ENCODE measurements around the gene DDX49. TPM values are rescaled to one million over a fixed set of nuclear protein-coding genes. Genes with fewer than 3 reads are reported as not detected.

DDX49 gene
- total RNA-seq, 1 experiment from 2014 or later: 51.9 TPM

DNA sequence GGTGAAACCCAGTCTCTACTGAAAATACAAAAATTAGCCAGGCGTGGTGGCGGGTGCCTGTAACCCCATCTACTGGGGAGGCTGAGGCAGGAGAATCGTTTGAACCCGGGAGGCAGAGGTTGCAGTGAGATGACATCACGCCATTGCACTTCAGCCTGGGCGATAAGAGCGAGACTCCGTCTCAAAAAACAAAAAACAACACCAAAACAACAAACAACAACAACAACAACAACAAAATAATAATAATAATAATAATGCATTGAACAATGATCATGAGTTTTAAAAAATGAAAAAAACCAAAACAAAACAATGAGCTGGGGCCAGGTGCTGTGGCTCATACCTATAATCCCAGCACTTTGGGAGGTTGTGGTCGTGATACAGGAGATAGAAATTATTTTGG, 44.6 kb downstream of the DDX49 start:
- peaks cover 14 to 18% of the 10 kb centered on the region in 2 experiments for H3K4me1 ChIP-seq (ENCODE audit: control insufficient read depth in 1 of 2, insufficient read depth in 2 of 2, low read length in 2 of 2)
- H3K9ac ChIP-seq (ENCODE audit: low read length): no peak overlapping the region
- ChIA-PET RAD21 (ENCODE audit: low non-redundant PET in 1 of 2, low total read pairs in 2 of 2, uncharacterized antibody in 2 of 2, unreplicated experiment in 2 of 2) (no interaction called here), CTCF (no interaction called here), POLR2A (no interaction called here)
- no peak overlapping the region for H2AFZ ChIP-seq (ENCODE audit: low read depth, low read length, poor library complexity, severe bottlenecking)
- H3K9me3 ChIP-seq (ENCODE audit: control insufficient read depth in 1 of 2, insufficient read depth in 1 of 2, low read depth in 1 of 2, low read length in 2 of 2): no peaks in the 10 kb centered on the region
- no peaks in the 10 kb centered on the region for H3K79me2 ChIP-seq (ENCODE audit: insufficient read depth, low read length)
- H3K4me3 ChIP-seq (replicated peaks in 1 of 2; ENCODE audit: low read depth in 1 of 2, low read length in 2 of 2): no peak overlapping the region
- no peak overlapping the region for H3K27ac ChIP-seq (ENCODE audit: low read depth, low read length)
- H4K20me1 ChIP-seq (ENCODE audit: insufficient read depth): no peaks in the 10 kb centered on the region
- intact Hi-C loops (cut with micrococcal nuclease): no loop called here
- no TSS peak for BruUV-seq (replicated peaks)
- no peak for TF ChIP-seq ELF1 (IDR thresholded peaks at IDR 0.05; ENCODE audit: borderline replicate concordance, low read depth)
- no peak for TF ChIP-seq SIN3A (IDR thresholded peaks at IDR 0.05; ENCODE audit: low read depth)
- TF ChIP-seq ZNF274 (IDR thresholded peaks at IDR 0.05; ENCODE audit: low read depth, low read length): no peak
- no peak for TF ChIP-seq JUND (IDR thresholded peaks at IDR 0.05)
- H3K4me2 ChIP-seq (ENCODE audit: low read length): no peak overlapping the region
- no peaks in the 10 kb centered on the region for H3K27me3 ChIP-seq (ENCODE audit: insufficient read depth, low read length)
- no peaks in the 10 kb centered on the region for H3K9me2 ChIP-seq (ENCODE audit: insufficient read depth)
- DNase-seq (ENCODE audit: low read depth, low spot score) (no peak), ATAC-seq (no peak)
- no peaks in the 10 kb centered on the region for H3K36me3 ChIP-seq (ENCODE audit: control insufficient read depth in 1 of 2, insufficient read depth in 2 of 2, low read length in 2 of 2)

- ATAC-seq: no peak
- no peaks in the 10 kb centered on the region for H4K20me1 ChIP-seq (ENCODE audit: insufficient read depth)
- H3K79me2 ChIP-seq (ENCODE audit: insufficient read depth, low read length): no peaks in the 10 kb centered on the region
- TF ChIP-seq EGR1 (IDR thresholded peaks at IDR 0.05; ENCODE audit: low read depth): no peak
- no peak for TF ChIP-seq SIN3A (IDR thresholded peaks at IDR 0.05; ENCODE audit: low read depth)
- no peak for TF ChIP-seq MAX (IDR thresholded peaks at IDR 0.05)
- no peak for TF ChIP-seq SRF (IDR thresholded peaks at IDR 0.05; ENCODE audit: low read depth)
- no peak for TF ChIP-seq CEBPB (IDR thresholded peaks at IDR 0.05; ENCODE audit: low read depth)
- no peak for TF ChIP-seq RAD21 (IDR thresholded peaks at IDR 0.05; ENCODE audit: low read depth)
- H3K4me1 ChIP-seq (ENCODE audit: control insufficient read depth in 1 of 2, insufficient read depth in 2 of 2, low read length in 2 of 2): peaks cover 33 to 34% of the 10 kb centered on the region in 2 experiments
- H3K27ac ChIP-seq (ENCODE audit: low read depth, low read length): no peak overlapping the region
- POLR2A ChIA-PET: no interaction called here
- H3K4me3 ChIP-seq (replicated peaks in 1 of 2; ENCODE audit: low read depth in 1 of 2, low read length in 2 of 2): no peak overlapping the region
- BruUV-seq (replicated peaks): no TSS peak
- no peak overlapping the region for H3K9ac ChIP-seq (ENCODE audit: low read length)
- H3K4me2 ChIP-seq (ENCODE audit: low read length): no peak overlapping the region
- CTCF ChIA-PET: interaction anchor here (1.2 kb wide), 1 partner anchor 578 kb away, joined by 4 read pairs; no protein-coding TSS in a partner anchor
- no peak overlapping the region for H2AFZ ChIP-seq (ENCODE audit: low read depth, low read length, poor library complexity, severe bottlenecking)
- no peaks in the 10 kb centered on the region for H3K9me3 ChIP-seq (ENCODE audit: control insufficient read depth in 1 of 2, insufficient read depth in 1 of 2, low read depth in 1 of 2, low read length in 2 of 2)
- no peak for DNase-seq (ENCODE audit: low read depth, low spot score)
- no peaks in the 10 kb centered on the region for H3K9me2 ChIP-seq (ENCODE audit: insufficient read depth)
- RAD21 ChIA-PET (ENCODE audit: low non-redundant PET in 1 of 2, low total read pairs in 2 of 2, uncharacterized antibody in 2 of 2, unreplicated experiment in 2 of 2): interaction anchor here in 1 of 2 experiments (0.7 kb wide), 1 partner anchor 328 kb away, joined by 4 read pairs; no protein-coding TSS in a partner anchor
- no peaks in the 10 kb centered on the region for H3K27me3 ChIP-seq (ENCODE audit: insufficient read depth, low read length)
- intact Hi-C loops (cut with micrococcal nuclease): no loop called here
- H3K36me3 ChIP-seq (ENCODE audit: control insufficient read depth in 1 of 2, insufficient read depth in 2 of 2, low read length in 2 of 2): no peaks in the 10 kb centered on the region
These were observed 46.8 kb downstream of the DDX49 start for GRCh38 chr19:18966307-18966706.

All from HCT116 (cell line).